Stimulated activated naive CD8-positive, alpha-beta T cell treated with anti-CD3 and anti-CD28 coated beads, Interleukin-15, Interleukin-2, amounts not matched to agents 100 ng/mL and 50 ng/mL, for 24 hours (primary cell): ENCODE results near the gene RANGRF.

Experiments used
- H3K27ac Mint-ChIP-seq: one replicate; pipeline ENCODE4 v1.8.0; 2021; ENCODE audit warnings: mild to moderate bottlenecking, mixed read lengths
- H3K27me3 Mint-ChIP-seq: one replicate; pipeline ENCODE4 v1.8.0; 2021; ENCODE audit warnings: mixed read lengths
- H3K36me3 Mint-ChIP-seq: one replicate; pipeline ENCODE4 v1.8.0; 2021; ENCODE audit warnings: low read depth, mixed read lengths
- H3K4me1 Mint-ChIP-seq: one replicate; pipeline ENCODE4 v1.8.0; 2021; ENCODE audit warnings: low read depth, mixed read lengths
- H3K4me3 Mint-ChIP-seq: one replicate; pipeline ENCODE4 v1.8.0; 2021; ENCODE audit warnings: mild to moderate bottlenecking, mixed read lengths
- H3K9me3 Mint-ChIP-seq: one replicate; pipeline ENCODE4 v1.8.0; 2021; ENCODE audit warnings: mixed read lengths

The RANGRF gene

DNA sequence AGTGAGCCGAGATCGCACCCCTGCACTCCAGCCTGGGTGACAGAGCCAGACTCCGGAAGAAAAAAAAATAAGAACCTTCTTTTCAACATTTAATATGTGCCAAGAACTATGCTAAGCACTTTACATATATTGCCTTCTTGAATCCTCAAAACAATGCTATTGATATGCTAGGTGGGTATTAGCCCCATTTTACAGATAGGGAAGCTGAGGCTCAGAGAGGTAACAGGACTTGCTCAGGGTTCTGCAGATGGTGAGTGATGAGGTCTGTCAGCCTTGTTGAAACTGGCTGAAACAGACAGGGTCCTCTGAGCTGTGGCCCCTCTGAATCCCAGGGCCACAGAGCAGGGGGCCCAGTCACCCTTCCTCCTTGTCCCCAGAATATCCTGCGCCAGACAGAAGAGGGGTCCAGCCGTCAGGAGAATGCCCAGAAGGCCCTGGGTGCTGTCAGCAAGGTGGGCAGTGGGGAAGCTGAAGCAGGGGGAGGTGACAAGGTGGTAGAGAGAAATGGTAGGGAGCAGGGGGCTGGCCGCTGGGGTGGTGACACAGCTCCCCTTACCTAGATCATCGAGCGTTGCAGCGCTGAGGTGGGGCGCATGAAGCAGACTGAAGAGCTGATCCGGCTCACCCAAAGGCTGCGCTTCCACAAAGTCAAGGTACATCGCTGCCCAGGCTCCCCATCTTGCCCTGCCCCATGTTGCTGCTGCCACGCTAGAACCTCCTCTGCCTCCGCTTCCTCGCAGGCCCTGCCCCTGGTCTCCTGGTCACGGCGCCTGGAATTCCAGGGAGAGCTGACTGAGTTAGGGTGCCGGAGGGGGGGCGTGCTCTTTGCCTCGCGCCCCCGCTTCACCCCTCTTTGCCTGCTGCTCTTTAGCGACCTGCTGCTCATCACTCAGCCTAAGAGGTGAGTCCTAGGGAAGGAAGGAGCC is 29.8 kb downstream of the RANGRF start:
- Mint-ChIP-seq H3K9me3 (no peaks in the 10 kb centered on the region), H3K4me1 (no peaks in the 10 kb centered on the region), H3K27me3 (peaks cover 14% of the 10 kb centered on the region), H3K36me3 (no peaks in the 10 kb centered on the region), H3K27ac (no peak overlapping the region), H3K4me3 (no peak overlapping the region)

DNA sequence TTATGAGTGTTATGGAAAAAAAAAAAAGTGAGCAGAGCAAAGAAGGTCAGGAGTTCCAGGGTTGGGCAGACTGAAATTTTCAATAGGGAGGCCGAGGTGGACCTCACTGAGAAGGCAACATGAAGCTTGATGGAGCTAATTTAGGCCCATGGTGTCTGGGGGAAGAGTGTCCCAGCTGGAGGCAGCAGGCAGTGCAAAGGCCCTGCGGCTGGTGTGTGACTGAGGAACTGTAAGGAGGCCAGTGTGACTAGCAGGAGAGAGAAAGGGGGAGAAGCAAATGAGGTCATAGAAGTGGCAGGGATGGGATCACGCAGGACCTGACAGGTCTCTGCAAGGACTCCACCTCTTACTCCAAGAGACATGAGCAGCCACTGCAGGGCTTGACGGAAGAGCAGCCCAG is 31.8 kb downstream of the RANGRF start:
- Mint-ChIP-seq H3K4me1 (no peaks in the 10 kb centered on the region), H3K9me3 (no peaks in the 10 kb centered on the region), H3K27me3 (peaks cover 18% of the 10 kb centered on the region), H3K27ac (no peak overlapping the region), H3K4me3 (no peak overlapping the region), H3K36me3 (no peaks in the 10 kb centered on the region)

DNA sequence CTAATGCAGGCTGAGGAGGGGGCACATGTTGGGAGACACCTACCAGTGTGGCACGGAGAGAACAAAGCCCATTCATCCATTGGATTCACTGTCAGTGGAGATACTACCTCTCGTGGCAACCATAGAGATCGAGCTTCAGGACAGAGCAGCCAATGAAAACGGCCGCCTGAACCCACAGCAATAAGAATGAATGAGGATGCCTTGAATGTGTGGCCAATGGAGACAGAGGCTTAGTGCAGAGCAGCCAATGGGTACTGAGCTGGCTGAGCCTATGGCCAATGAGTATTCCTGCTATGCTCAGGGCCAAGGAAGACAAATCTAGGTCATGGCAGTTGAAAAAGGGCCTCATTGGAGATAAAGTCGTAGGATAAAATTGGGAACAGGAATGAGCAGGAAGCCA is 32.5 kb downstream of the RANGRF start:
- Mint-ChIP-seq H3K36me3 (no peaks in the 10 kb centered on the region), H3K9me3 (no peaks in the 10 kb centered on the region), H3K4me3 (no peak overlapping the region), H3K27ac (no peak overlapping the region), H3K27me3 (peaks cover 22% of the 10 kb centered on the region), H3K4me1 (peaks cover 3% of the 10 kb centered on the region)

DNA sequence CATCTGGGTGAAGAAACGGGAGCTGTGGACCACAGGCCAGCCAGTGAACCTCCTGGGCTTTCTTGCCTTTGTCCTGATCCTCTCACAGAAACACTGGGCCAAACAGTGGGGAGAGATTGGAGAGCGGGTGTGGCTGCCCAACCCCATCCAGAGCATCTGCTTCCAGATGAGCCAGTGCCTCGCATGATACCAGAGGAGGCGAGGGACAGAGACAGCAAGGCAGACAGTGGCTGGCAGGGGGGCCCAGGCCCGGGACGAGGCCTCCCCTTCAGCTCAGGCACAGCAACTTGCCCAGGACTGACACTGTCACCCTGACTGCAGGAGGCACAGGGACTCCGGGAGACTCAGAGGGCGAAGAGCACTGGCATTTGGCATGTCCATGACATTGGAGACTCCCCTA is 33.6 kb downstream of the RANGRF start:
- no peak overlapping the region for H3K4me3 Mint-ChIP-seq
- peaks cover 27% of the 10 kb centered on the region for H3K27me3 Mint-ChIP-seq
- no peaks in the 10 kb centered on the region for H3K9me3 Mint-ChIP-seq
- no peak overlapping the region for H3K27ac Mint-ChIP-seq
- no peaks in the 10 kb centered on the region for H3K36me3 Mint-ChIP-seq
- H3K4me1 Mint-ChIP-seq: peaks cover 14% of the 10 kb centered on the region

DNA sequence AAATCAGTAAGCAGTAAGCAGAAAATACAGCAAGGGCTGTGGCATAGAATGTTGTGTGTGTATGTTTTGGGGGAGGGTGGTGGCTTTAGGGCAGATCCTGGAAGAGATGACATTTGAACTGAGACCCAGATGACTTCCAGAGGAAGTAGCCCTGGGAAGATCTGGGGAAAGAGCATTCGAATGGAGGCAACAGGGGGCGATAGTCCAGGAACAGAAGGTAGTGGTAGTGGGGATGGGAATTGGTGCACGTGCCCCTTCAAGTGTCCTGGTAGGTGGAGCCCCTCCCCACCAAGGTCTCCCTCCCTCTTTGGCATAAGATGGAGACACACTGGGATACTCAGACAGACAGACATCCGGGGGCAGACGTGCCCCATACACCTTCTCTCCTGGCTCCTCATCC is 35.7 kb downstream of the RANGRF start:
- Mint-ChIP-seq H3K4me3 (no peak overlapping the region), H3K4me1 (peaks cover 19% of the 10 kb centered on the region), H3K27ac (no peak overlapping the region), H3K36me3 (no peaks in the 10 kb centered on the region), H3K9me3 (no peaks in the 10 kb centered on the region), H3K27me3 (peaks cover 39% of the 10 kb centered on the region)

DNA sequence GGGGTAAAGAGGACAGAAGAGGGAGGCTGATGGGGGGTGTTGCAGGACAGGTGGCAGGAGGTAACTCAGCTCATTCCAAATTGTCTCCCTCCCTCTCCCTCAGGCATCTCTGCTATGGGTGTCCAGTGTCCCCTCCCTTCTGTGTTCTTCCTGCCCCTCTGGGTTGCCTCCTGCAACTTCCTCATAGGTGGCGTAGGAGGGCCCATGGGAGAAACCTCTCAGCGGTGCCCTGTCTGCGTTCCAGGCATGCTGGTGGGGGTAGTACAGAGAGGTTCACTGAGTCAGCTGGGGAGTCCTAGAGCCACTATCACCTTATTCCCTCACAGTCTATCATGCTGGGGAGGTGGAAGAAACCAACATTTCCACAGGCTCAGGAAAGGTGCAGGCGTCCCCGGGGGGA is 36.5 kb downstream of the RANGRF start:
- peaks cover 39% of the 10 kb centered on the region for H3K27me3 Mint-ChIP-seq
- peaks cover 19% of the 10 kb centered on the region for H3K4me1 Mint-ChIP-seq
- no peaks in the 10 kb centered on the region for H3K9me3 Mint-ChIP-seq
- no peaks in the 10 kb centered on the region for H3K36me3 Mint-ChIP-seq
- H3K27ac Mint-ChIP-seq: no peak overlapping the region
- H3K4me3 Mint-ChIP-seq: no peak overlapping the region

DNA sequence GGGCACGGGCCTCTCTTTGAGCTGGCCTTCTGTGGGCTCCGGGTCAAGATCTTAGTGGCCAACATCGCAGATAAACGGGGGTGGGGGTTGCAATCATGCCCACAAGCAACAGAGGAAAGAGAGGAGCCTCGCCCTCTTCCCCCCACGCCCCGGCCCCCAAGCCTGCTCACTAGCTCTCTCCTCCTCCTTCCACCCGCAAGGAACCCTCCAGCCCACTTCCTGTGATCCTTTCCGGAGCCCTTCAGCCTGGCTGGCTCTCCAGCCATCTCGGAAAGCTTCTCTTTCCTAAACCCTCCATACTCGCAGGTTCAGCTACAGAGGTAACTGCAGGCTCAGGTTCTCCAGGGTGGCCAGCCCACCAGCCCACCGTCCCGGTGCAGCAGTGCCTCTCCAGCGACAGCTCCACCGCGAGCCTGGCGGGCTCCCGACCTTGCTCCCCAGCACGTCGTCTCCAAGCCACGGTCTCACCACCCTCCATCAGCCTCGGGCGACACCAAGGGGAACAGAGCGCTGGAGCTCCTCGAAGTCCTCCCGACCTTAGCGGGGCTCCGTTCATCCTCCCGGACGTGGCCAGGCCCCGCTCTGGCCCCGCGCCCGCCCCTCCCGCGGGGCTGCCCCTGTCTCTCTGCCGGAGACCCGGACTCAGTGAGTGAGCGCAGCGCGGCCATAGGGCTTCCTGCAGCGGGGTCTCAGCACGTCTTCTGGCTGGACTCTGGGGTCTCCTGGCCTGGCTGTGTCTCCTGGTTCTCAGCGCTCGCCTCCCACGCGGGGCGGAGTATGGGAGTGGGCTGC is 38.2 kb downstream of the RANGRF start:
- Mint-ChIP-seq H3K27ac (no peak overlapping the region), H3K9me3 (no peaks in the 10 kb centered on the region), H3K27me3 (peaks cover 39% of the 10 kb centered on the region), H3K36me3 (no peaks in the 10 kb centered on the region), H3K4me1 (peaks cover 19% of the 10 kb centered on the region), H3K4me3 (peak overlapping the region; percentile 71)

DNA sequence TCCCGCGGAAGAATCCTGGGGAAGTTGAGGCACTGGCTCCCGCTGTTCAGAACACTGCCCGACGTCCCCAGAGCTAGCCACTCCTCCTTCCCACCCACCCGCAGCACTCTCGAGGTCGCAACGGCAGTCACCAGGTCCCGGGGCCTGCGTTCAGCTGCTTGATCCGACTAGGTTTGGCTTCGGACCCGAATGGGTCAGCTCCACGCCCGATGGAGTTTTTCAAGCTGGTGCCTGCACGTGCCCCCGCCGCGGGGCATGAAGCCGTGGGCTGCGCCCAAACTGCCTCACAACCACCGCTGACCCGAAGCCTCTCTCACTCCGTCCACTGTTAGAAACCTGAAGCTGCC is 38.8 kb downstream of the RANGRF start:
- Mint-ChIP-seq H3K9me3 (no peaks in the 10 kb centered on the region), H3K27me3 (peaks cover 39% of the 10 kb centered on the region), H3K27ac (no peak overlapping the region), H3K36me3 (no peaks in the 10 kb centered on the region), H3K4me3 (peak overlapping the region; percentile 71), H3K4me1 (peaks cover 19% of the 10 kb centered on the region)

DNA sequence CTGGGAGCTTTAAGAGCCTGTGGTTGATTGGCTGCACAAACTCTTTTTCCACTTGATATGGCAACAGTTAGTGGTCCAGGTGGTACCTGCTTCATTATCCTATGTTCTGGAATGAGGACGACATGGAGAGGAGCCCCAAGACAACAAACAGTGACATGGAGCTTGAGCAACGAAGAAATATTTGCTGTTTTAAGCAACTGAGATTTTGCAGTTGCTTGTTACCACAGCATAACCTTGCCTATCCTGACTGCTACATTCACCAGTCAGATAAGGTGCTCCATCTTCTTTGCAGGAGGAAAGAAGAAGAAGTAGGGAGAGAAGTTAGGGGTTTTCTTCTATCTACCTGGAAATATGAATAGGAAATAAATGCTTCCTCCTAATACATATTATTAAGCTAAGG is 43.7 kb downstream of the RANGRF start:
- H3K4me3 Mint-ChIP-seq: no peak overlapping the region
- peaks cover 5% of the 10 kb centered on the region for H3K4me1 Mint-ChIP-seq
- H3K27me3 Mint-ChIP-seq: peaks cover 14% of the 10 kb centered on the region
- no peaks in the 10 kb centered on the region for H3K36me3 Mint-ChIP-seq
- H3K27ac Mint-ChIP-seq: no peak overlapping the region
- no peaks in the 10 kb centered on the region for H3K9me3 Mint-ChIP-seq

DNA sequence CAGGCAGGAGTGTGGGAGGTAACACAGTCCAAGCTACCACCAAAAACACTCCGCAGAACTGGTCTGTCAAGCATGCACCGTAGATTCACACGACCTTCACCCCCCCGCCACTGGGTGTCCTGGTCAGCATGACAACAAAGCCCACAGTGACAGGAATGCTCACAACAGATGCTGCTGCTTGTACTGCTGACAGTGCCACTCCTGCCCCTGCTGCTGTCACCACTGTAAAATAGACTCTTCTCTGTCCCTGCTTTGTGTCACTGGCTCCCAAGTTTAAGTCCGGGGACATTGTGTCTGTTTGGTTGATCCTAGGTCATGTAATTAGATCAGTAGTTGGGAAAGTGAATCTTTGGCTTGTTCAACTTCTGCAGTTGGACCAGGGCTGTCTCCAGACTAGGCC is 44.2 kb downstream of the RANGRF start:
- Mint-ChIP-seq H3K27me3 (peaks cover 10% of the 10 kb centered on the region), H3K27ac (no peak overlapping the region), H3K4me3 (no peak overlapping the region), H3K4me1 (peaks cover 2% of the 10 kb centered on the region), H3K36me3 (no peaks in the 10 kb centered on the region), H3K9me3 (no peaks in the 10 kb centered on the region)

DNA sequence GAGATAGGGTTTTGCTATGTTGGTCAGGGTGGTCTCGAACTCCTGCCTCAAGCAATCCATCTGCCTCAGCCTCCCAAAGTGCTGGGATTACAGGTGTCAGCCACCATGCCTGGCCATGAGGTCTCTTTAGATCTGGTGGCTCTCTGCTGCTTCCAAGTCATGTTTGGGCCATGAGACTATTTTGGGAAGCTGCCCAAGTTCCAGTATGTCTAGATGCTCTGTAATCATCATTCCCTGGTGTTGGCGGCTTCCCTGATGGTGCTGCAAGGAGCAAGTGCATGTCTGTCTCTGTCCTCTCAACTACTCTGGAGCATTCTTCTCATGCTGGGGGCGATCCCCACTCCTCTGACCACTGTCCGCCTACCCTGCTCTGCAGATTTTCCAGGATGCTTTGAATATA is 44.8 kb downstream of the RANGRF start:
- H3K9me3 Mint-ChIP-seq: no peaks in the 10 kb centered on the region
- H3K27ac Mint-ChIP-seq: no peak overlapping the region
- peaks cover 5% of the 10 kb centered on the region for H3K27me3 Mint-ChIP-seq
- H3K36me3 Mint-ChIP-seq: no peaks in the 10 kb centered on the region
- H3K4me1 Mint-ChIP-seq: peaks cover 8% of the 10 kb centered on the region
- no peak overlapping the region for H3K4me3 Mint-ChIP-seq

DNA sequence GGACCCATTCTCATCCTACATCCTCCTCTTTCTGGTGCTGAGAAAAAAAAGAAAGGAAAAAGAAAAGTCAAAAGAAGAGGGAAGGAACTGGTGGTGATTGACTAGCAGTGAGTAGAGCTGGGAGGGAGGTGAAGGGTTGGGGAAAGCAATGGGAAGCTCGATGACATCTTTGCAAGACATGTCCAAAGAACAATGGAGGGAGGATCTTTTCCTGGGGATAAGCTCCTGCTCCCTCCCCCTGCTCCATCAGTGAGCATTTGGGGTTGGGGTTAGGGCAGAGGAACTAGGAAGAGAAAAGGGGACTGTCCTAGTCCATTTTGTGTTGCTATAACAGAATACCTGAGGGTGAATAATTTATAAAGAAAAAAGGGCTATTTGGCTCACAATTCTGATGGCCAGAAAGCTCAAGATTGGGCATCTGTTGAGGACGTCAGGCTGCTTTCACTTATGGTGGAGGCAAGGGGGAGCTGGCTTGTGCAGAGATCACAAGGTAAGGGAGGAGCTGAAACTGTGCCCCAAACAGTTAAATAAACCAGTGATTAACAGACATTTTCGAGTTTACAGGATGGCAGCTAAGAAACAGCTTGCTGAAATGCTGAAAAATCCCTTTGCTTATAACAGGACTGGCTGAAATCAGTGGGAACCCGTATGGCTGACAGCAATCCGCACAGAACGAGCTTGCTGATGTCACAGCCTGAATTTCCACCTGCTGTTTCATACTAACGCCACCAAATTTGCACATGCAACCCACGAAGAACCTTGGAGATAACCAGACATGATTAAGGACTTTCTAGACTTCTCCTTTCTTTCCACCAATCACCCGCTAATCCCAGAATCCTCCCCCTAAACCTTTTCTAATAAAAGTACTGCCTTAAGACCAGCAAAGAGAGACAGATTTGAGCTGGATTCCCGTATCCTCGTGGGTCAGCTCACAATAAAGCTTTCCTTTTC is 49.6 kb downstream of the RANGRF start:
- H3K4me3 Mint-ChIP-seq: peak overlapping the region; percentile 6
- H3K36me3 Mint-ChIP-seq: no peaks in the 10 kb centered on the region
- H3K27me3 Mint-ChIP-seq: peaks cover 4% of the 10 kb centered on the region
- no peaks in the 10 kb centered on the region for H3K9me3 Mint-ChIP-seq
- H3K27ac Mint-ChIP-seq: no peak overlapping the region
- H3K4me1 Mint-ChIP-seq: peaks cover 16% of the 10 kb centered on the region

DNA sequence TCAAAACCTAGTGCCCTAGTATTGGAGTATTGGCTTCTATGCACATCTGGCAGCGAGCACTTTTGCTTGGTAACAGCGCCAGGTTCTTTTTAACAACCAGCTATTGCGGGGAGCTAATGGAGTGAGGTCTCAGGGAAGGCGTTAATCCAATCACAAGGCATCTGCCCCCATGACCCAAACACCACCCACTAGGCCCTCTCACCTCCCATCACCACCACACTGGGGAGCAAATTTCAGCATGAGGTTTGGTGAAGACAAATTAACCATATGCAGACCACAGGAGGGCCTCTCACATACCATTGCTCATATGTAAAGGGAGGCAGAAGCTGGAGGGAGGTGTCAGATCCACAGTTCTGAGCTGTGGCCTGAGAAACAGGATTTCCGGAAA is 50.3 kb downstream of the RANGRF start:
- Mint-ChIP-seq H3K9me3 (no peaks in the 10 kb centered on the region), H3K4me3 (no peak overlapping the region), H3K27me3 (peaks cover 4% of the 10 kb centered on the region), H3K27ac (no peak overlapping the region), H3K36me3 (no peaks in the 10 kb centered on the region), H3K4me1 (peaks cover 16% of the 10 kb centered on the region)

DNA sequence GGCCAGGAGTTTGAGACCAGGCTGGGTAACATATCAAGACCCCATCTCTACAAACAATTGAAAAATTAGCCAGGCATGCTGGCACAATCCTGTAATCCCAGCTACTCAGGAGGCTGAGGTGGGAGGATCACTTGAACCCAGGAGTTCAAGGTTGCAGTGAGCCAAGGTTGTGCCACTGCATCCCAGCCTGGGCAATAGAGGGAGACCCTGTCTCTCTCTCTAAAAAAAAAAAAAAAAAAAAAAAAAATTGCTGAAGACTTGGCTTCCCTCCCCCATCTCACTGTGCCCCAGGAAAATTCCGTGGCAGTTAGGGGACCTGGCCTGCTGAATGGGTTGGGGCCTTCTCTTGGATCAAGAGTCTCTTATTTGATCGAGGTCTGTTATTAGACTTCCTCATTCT is 51.1 kb downstream of the RANGRF start, which contains the start of gene ODF4:
ODF4 (plus strand) TSS at position 301 of the 400 bp plus-strand sequence. CDS start 212 bp downstream, outside the sequence.
- H3K4me3 Mint-ChIP-seq: no peak within 1 kb of the TSS
- no peak within 1 kb of the TSS for H3K27ac Mint-ChIP-seq
- H3K27me3 Mint-ChIP-seq: peaks cover 4% of the 10 kb centered on the region
- peaks cover 16% of the 10 kb centered on the region for H3K4me1 Mint-ChIP-seq
- no peaks in the 10 kb centered on the region for H3K36me3 Mint-ChIP-seq
- H3K9me3 Mint-ChIP-seq: no peaks in the 10 kb centered on the region
